Heart right ventricle (tissue), 16 donors: ENCODE measurements around the gene NRGN. TPM values are rescaled to one million over a fixed set of nuclear protein-coding genes. Genes with fewer than 3 reads are reported as not detected.

ENCODE experiments used
- ATAC-seq, 8 donors: fragments of 200-7000 bp; cut with Tn5 transposase; one replicate each; pipeline ENCODE4 v1.9.1; 2020; ENCODE audit warnings: mild to moderate bottlenecking in 8 of 8, moderate library complexity in 8 of 8, moderate number of reproducible peaks in 1 of 8
- DNase-seq, 2 donors: peaks; one replicate each; pipeline ENCODE4 v3.0.0-alpha.2; 2020
- H3K27ac ChIP-seq, 10 donors: fragments of 200-600 bp; sonication (generic) in 2 of 10; one replicate each; pipeline versions ENCODE4 v1.5.0 to v1.8.0; 2020 to 2022; ENCODE audit warnings: mild to moderate bottlenecking in 3 of 10
- H3K27me3 ChIP-seq, 7 donors: fragments of 200-600 bp; one replicate each; pipeline ENCODE4 v1.8.0; 2021 to 2022; ENCODE audit warnings: mild to moderate bottlenecking in 2 of 7
- H3K36me3 ChIP-seq, 9 donors: fragments of 200-600 bp; sonication (generic) in 1 of 9; one replicate each; pipeline versions ENCODE4 v1.5.0 to v1.8.0; 2020 to 2022; ENCODE audit warnings: mild to moderate bottlenecking in 2 of 9
- H3K4me1 ChIP-seq, 9 donors: fragments of 200-600 bp; sonication (generic) in 1 of 9; one replicate each; pipeline versions ENCODE4 v1.5.0 to v1.8.0; 2020 to 2022; ENCODE audit warnings: mild to moderate bottlenecking in 4 of 9
- H3K4me3 ChIP-seq, 10 donors: fragments of 200-600 bp; sonication (generic) in 2 of 10; one replicate each; pipeline versions ENCODE4 v1.5.0 to v1.8.0; 2020 to 2022; ENCODE audit warnings: mild to moderate bottlenecking in 7 of 10, moderate library complexity in 2 of 10
- H3K9me3 ChIP-seq, 11 donors: fragments of 200-600 bp in 10 of 11; sonication (generic) in 2 of 11; one replicate each; pipeline versions ENCODE4 v1.5.0 to v1.8.0; 2013 to 2022; ENCODE audit warnings: mild to moderate bottlenecking in 2 of 11, control low read depth in 1 of 11, moderate library complexity in 1 of 11
- WGBS, 2 donors: extraction: QIAGEN DNeasy Blood & Tissue Kit; methylation state at CpG; one replicate each; pipeline ENCODE4 v1.1.7; 2013; ENCODE audit warnings: inconsistent platforms in 1 of 2; 5-methylcytosine and 5-hydroxymethylcytosine counted together
- intact Hi-C, 10 donors: fragments of 100-400 bp; cut with DNase I; formaldehyde crosslinking; loops; one replicate each; pipeline versions ENCODE4 v1.11.1 to v1.14.2; 2022
- long read RNA-seq, 3 donors: library from polyadenylated mRNA; unstranded; transcript quantifications; one replicate each; pipeline ENCODE4 v2.0.0, GENCODE V29; 2020 to 2021
- polyA plus RNA-seq, 2 donors: library from polyadenylated mRNA; stranded (reverse); fragments of 200-250 nt; gene quantifications; one replicate each; pipeline ENCODE4 v1.2.3, GENCODE V29; 2013
- total RNA-seq, 10 donors: library from RNA; stranded (reverse); fragmentation: NEBNext Ultra II Directional in 3 of 10; extraction: Animal tissue kit (Norgen Biotek cat#: 25700) in 3 of 10; gene quantifications; one replicate each; pipeline versions ENCODE4 v1.2.1 to v1.2.4, GENCODE V29; 2021 to 2023
- TF ChIP-seq, protein P1 (sequence below), 9 donors: fragments of 200-600 bp; sonication (generic) in 2 of 9; IDR thresholded peaks; one replicate each; pipeline versions ENCODE4 v1.5.0 to v1.8.0; 2021 to 2022; ENCODE audit warnings: antibody characterized with exemption in 9 of 9, mild to moderate bottlenecking in 5 of 9, moderate library complexity in 1 of 9
- donor health status: Arrhythmogenic right ventricular cardiomyopathy.
- donor health status: ischemic (EF 13 %, LVEDD 7.1; RV severe dilation, severe dysfunction).
- donor health status: healthy with polysubstance abuse.
- donor health status: DM: no; HTN: yes; CAD: no.
- donor health status: DM: no; HTN: no; CAD: no.
- donor health status: ischemic (EF 25% LVEDD 6.9; RV normal size, moderate dysfunction).
- donor health status: ischemic (EF 25% LVEDD 5.7; RV mildly dilated, moderate dysfunction).
- donor health status: healthy.
- donor health status: DM: yes; HTN: yes; CAD: no.
- donor health status: Ischemic cardiomyopathy.
- donor health status: ischemic (EF 35%, LVEDD 5.7; RV mildly dilated, moderate dysfunction).
- donor health status: nonischemic (EF 11% LVEDD 7.7; RV severe dilation, severe dysfunction).
- donor health status: DM: yes; HTN: yes; CAD: no.
- donor health status: PGD.
- donor health status: ischemic (EF 29% LVEDD 5.4; RV normal size, mild dysfunction).
- donor health status: nonischemic (EF 23%, LVEDD 6.1; RV moderate dilation, normal function).

The NRGN gene
- total RNA-seq (1 to 10 TPM; 1.5 to 7.8 (median 4.1) TPM), polyA plus RNA-seq (10 to 100 TPM in 1 of 2 donors, 1 to 10 TPM in 1; 7.3 to 26.0 TPM)
- long read RNA-seq, donor 1, partial matches to known transcripts: 0 of 2 reads
- long read RNA-seq, donor 1, other reads (novel, unspliced or antisense): 2 of 2 reads
- long read RNA-seq, donor 2, partial matches to known transcripts: 1 of 3 reads
- long read RNA-seq, donor 2, other reads (novel, unspliced or antisense): 2 of 3 reads
- long read RNA-seq, donor 3: 0 reads

- intact Hi-C loops: loop anchor here in 6 of 10 donors (5.0 to 10.0 kb wide), 3 partner anchors 67 to 75 kb away; partner anchors contain the start of genes SIAE (in 4 of the 6) and SPA17 (in 4 of the 6)
- 0 to 1% methylated on average over 59 of the region's 59 CpGs for WGBS, 2 donors
- Histone ChIP-seq H3K4me3 (peak within 1 kb of the TSS; percentile 48 to 69 (median 62)), H3K36me3 (no peaks in the 10 kb centered on the region), H3K27me3 (peaks cover 0 to 43% (median 27%) of the 10 kb centered on the region in 7 donors), H3K27ac (peak within 1 kb of the TSS in 5 of 10 donors; percentile 16 to 54 (median 30)), H3K9me3 (no peaks in the 10 kb centered on the region), H3K4me1 (peaks cover 0 to 37% (median 19%) of the 10 kb centered on the region in 9 donors)
- ATAC-seq (peak; percentile 98 to 99 (median 99)), DNase-seq (peak; percentile 93)
- TF ChIP-seq, protein P1, sequence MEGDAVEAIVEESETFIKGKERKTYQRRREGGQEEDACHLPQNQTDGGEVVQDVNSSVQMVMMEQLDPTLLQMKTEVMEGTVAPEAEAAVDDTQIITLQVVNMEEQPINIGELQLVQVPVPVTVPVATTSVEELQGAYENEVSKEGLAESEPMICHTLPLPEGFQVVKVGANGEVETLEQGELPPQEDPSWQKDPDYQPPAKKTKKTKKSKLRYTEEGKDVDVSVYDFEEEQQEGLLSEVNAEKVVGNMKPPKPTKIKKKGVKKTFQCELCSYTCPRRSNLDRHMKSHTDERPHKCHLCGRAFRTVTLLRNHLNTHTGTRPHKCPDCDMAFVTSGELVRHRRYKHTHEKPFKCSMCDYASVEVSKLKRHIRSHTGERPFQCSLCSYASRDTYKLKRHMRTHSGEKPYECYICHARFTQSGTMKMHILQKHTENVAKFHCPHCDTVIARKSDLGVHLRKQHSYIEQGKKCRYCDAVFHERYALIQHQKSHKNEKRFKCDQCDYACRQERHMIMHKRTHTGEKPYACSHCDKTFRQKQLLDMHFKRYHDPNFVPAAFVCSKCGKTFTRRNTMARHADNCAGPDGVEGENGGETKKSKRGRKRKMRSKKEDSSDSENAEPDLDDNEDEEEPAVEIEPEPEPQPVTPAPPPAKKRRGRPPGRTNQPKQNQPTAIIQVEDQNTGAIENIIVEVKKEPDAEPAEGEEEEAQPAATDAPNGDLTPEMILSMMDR (IDR thresholded peaks at IDR 0.05): peak in 2 of 9 donors; percentile 11 to 13
These were observed at the start of gene NRGN for GRCh38 chr11:124739479-124740276. TSS of gene NRGN (plus strand) at chr11:124739942. CDS start at chr11:124740085, 143 bp downstream.

- ATAC-seq: no peak
- 96 to 98% methylated on average over 2 of the region's 2 CpGs for WGBS, 2 donors
- no peak for DNase-seq
- H3K4me3 ChIP-seq: no peak overlapping the region
- peaks cover 0 to 4% (median 0%) of the 10 kb centered on the region in 9 donors for H3K36me3 ChIP-seq
- H3K27ac ChIP-seq: no peak overlapping the region
- TF ChIP-seq, protein P1 (IDR thresholded peaks at IDR 0.05): no peak
- H3K27me3 ChIP-seq: no peaks in the 10 kb centered on the region
- intact Hi-C loops: no loop called here
- peaks cover 0 to 8% (median 0%) of the 10 kb centered on the region in 11 donors for H3K9me3 ChIP-seq
- no peaks in the 10 kb centered on the region for H3K4me1 ChIP-seq
These were observed 46.6 kb upstream of the NRGN start for GRCh38 chr11:124693142-124693541.

DNA sequence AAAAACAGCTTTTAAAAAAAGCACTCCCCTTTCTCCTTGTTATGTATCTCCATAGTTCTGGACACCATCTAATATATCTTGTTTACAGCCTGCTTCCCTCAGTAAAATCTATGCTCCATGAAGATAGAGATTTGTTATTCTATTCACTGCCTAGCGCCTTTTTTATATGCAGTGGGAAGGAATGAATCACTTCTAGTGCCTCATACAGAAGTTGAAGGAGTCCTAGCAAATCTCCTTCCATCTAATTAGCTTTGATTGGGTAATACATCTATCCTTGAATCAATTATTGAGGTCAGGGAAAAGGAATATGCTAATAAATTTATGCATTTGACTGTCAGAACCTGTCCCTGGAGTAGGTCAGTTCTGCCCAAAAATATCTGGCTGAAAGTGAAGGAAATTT, 40.2 kb upstream of the NRGN start:
- intact Hi-C loops: no loop called here
- WGBS, 2 donors: 90 to 91% methylated on average over 1 of the region's 1 CpG
- TF ChIP-seq, protein P1 (IDR thresholded peaks at IDR 0.05): no peak

GRCh38 chr11:124700028-124700427, 39.7 kb upstream of the NRGN start:
- Histone ChIP-seq H3K4me3 (no peak overlapping the region), H3K9me3 (peaks cover 0 to 11% (median 0%) of the 10 kb centered on the region in 11 donors), H3K27ac (no peak overlapping the region), H3K36me3 (no peaks in the 10 kb centered on the region), H3K4me1 (no peaks in the 10 kb centered on the region), H3K27me3 (peaks cover 0 to 4% (median 0%) of the 10 kb centered on the region in 7 donors)
- ATAC-seq (no peak), DNase-seq (no peak)
- TF ChIP-seq, protein P1 (IDR thresholded peaks at IDR 0.05): no peak
- intact Hi-C loops: no loop called here

More for the DNA sequence above, 40.2 kb upstream of the NRGN start:
- Histone ChIP-seq H3K36me3 (peaks cover 0 to under 1% (median 0%) of the 10 kb centered on the region in 9 donors), H3K4me1 (no peaks in the 10 kb centered on the region), H3K27me3 (peaks cover 0 to 4% (median 0%) of the 10 kb centered on the region in 7 donors), H3K27ac (no peak overlapping the region), H3K4me3 (no peak overlapping the region), H3K9me3 (peaks cover 0 to 11% (median 0%) of the 10 kb centered on the region in 11 donors)
- DNase-seq: no peak
- no peak for ATAC-seq
